ENCODE data around the gene SUSD1.
"Not testable (repeated sequence)": the region's sequence is repeated elsewhere in the genome, so short reads cannot be mapped to it uniquely, and the experiment has no call there.

SUSD1 gene

DNA sequence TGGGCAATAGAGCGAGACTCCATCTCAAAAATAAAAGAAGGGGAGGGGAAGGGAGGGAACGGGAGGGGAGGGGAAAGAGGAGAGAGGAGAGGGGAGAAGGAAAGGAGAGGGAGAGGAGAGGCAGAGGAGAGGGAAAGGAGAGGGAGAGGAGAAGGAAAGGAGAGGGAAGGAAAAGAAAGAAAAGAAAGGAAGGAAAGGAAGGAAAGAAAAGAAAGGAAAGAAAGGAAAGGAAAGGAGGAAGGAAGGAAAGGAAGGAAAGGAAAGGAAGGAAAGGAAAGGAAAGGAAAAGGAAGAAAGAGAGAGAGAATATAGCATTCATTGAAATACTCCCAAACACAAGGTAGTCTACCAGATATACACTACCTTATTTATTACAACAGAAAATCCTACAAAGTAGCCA, 44.8 kb downstream of the SUSD1 start:
- no peak for DNase-seq (ENCODE audit: low read depth in 2 of 2)

DNA sequence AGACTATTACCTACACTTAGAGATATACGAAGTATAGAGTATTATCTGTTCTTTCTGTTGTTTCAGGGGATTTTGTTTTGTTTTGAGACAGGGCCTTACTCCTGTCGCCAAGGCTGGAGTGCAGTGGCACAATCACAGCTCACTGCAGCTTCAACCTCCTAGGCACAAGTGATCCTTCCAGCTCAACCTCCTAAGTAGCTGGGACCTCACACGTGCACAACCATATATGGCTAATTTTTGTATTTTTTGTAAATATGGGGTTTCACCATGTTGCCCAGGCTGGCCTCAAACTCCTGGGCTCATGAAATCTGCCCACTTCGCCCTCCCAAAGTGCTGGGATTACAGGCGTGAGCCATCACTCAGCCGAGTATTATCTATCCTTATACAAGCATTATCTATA, 45.9 kb downstream of the SUSD1 start:
- no peak for DNase-seq (ENCODE audit: low read depth in 2 of 2)

DNA sequence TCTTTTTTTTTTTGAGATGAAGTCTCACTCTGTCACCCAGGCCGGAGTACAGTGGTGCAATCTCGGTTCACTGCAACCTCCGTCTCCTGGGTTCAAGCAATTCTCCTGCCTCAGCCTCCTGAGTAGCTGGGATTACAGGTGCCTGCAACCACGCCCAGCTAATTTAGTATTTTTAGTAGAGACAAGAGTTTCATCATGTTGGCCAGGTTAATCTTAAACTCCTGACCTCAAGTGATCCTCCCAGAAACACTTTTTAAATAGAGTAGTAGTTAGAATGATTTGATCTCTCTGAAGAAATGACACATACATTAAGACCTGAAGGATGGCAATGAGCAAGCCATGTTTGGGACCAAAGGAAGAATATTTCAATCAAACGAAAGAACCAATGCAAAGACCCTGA, 46.7 kb downstream of the SUSD1 start:
- not testable (repeated sequence) for DNase-seq (ENCODE audit: low read depth in 2 of 2)

DNA sequence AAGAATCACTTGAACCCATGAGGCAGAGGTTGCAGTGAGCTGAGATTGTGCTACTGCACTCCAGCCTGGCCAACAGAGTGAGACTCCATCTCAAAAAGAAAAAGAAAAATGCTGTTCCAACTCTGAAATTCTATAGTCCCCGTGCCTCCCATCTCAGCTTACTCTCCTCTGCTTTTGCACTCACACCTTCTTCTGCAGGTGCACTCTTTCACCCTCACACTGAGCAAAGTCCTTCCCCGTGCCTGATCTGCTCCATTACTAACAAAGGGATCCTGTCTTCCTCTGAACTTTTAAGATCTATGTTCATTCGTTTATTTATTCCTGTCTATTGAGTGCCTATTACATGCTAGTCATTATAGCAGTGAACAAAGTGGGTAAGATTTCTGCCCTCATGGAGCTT, 47.8 kb downstream of the SUSD1 start:
- DNase-seq (ENCODE audit: low read depth in 2 of 2), result no peak

DNA sequence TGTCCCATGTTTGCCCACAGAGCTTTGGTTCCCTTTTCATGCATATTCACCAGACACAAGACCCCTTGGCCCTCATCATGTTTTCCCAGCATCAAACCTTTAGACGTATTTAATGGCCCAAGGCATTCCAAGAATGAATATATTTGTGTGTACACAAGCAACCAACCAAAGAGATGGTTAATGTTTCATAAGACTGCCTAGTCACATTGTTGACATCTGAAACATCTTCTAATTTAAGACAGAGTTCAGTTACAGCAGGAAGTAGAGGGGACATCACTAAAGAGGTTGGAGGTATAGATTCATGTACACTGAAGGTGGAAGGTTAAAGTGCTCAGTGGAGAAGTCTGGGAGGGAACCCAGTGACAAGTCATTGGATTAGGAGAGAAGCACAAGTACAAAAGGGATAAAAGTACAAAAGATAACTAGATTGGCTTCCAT, 49.1 kb downstream of the SUSD1 start:
- DNase-seq (ENCODE audit: low read depth in 2 of 2), result no peak

DNA sequence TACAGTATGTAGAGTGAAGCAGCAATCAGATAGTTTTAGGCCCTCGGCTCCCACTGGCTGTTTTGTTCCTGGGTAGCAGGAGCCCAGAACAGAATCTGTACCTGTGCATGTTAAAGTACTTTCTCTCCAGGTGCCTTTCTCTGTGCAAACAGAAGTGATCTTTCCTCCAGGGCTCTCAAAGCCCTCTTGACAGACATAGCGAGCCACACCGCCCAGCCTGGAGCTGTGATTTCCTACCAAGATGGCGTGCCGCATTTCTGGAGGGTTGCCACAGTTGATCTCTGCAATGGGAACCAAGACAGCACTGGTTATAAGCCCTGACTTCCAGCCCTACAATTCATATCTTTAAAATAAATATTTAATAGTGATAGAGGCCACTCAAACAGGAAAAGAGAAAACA, 50.9 kb downstream of the SUSD1 start:
- no peak for DNase-seq (ENCODE audit: low read depth in 2 of 2)

DNA sequence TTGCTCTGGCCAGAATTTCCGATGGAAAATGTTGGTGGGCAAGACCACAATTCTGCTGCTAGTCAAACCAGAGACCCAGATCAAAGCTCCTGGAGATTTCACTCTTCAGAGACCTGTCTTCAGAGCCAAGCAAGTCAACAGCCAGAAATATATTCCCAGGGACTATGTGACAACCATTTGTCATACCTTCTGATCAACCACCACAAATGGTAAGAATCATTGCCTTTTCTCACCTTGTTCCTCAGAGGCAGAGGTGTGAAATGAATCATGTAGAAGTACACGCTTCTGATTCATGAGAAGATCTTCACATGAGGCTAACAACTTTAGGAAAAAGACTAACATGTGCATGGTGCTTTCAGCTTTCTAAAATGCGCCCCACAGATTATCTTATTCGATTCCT, 53.5 kb downstream of the SUSD1 start:
- no peak for DNase-seq (ENCODE audit: low read depth in 2 of 2)

DNA sequence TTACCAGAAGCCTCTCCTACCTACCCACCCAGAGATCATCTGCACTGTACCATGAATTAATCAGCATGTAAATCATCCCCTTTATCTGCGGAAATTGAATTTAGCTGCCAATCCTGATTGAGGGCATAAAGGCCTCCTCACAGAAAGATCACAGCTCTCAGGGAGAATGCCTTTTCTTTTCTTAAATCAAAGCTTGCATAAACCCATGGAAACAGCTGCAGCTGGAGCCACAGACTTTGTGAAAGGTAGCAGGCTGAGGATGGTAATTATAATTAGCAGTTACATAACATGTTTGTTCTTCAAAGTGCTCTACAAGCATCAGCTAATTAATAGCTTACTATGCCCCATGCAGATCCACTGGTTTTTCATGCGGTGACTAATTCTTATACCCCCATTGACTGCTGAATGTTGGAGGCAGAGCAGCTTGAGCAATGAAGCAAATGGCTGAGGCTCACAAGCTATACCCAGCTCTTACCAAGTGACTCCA, 54.6 kb downstream of the SUSD1 start:
- no peak for DNase-seq (ENCODE audit: low read depth in 2 of 2)

DNA sequence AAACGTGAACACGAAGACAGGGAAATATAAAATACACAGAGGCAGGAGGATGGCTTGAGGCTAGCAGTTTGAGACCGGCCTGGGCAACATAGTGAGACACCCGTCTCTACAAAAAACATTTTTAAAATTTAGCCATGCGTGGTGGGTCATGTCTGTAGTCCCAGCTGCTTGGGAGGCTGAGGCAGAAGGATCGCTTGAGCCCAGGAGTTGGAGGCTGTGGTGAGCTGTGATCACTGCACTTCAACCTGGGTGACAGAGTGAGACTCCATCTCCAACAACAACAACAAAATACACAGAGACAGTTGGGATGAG, 55.1 kb downstream of the SUSD1 start:
- DNase-seq (ENCODE audit: low read depth in 2 of 2), result no peak

DNA sequence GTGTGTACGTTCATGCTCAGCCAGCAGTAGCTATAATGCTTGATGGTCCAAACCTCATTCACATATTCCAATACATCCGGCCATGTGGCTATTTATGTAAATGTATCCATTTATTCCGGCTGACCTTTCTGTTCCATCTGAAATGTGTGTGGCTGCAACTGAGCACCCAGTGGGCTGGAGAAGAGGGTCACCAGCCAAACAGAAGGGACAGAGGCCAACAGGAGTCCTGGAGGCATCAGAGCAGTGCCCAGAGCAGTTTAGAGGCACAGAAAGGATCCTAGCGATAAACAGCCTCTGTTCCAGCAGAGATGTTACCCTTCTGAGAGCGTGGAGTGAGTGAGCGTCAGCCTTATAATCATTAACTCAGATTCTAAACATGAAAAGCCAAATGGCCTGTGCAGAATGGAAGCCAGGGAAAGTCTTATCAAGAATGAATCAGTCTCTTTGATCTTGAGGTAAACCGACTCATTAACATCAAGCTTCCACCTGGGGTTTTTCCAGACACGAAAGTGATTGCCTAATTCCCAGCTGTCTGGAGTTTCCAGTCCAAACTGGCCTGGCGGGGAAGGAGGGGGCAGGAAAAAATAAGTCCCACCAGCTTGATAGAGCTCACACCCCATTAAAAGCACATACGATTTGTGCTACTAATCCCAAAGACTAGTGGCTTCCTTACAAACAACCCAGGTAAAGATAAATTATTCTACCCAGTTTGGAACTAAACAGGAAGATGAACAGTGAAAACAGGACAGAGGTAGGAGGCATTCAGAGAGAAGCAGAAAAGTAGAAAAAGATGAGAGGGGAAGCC, 55.7 kb downstream of the SUSD1 start:
- no peak for DNase-seq (ENCODE audit: low read depth in 2 of 2)

DNA sequence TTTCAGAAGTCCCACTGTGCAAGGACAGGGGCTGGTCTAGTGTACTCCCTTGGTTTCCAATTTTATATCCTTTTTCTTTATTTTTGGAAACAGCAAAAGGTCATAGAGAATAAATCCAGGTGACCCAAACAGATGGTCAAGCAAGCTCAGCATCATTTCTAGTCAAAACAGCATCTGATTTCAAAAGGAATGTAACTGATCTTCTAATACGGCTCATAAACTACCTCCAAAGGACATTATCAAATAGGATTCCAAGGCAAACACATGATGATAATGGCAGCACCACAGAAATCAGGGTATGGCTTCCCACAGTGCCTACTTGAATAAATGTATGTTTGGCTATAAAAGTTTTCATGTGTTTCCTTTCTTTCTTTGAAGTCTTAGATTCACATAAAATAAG, 57.1 kb downstream of the SUSD1 start:
- no peak for DNase-seq (ENCODE audit: low read depth in 2 of 2)

DNA sequence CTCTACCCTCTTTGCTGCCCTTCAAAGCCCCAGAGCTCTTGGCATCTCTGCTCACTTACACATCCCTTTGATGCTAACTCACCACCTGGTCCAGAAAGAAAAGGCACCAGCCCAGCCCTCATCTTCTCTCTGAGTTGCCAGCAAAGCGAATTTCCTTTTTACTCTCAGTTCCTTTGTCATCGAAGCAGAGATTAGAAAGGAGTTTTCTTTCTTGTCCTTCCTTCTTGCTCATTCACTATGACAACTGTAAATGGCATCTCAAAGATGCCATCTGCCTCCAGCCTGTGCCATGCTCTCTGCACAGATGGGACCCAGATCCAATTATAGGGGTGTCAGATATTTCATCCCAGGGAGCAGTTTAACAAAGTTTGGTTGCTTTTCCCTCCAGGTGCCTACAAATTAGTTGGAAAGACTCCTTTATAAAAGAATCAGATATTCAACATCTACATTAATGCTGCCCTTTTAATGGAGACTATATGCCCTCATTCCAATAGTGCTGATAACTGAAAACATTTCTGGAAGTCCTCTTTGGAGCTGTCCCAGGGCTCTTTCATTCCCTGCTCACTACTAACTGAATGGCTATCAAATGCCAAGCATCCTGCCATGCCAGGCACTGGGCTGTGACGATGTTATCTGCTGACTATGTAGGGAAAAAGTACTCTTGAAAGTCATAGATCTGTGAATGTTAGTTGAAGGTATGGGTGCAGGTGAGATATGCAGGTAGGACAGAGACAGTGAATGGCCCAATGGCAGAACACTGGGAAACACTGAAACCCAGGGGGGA, 58.9 kb downstream of the SUSD1 start:
- DNase-seq (ENCODE audit: low read depth in 2 of 2), result no peak

DNA sequence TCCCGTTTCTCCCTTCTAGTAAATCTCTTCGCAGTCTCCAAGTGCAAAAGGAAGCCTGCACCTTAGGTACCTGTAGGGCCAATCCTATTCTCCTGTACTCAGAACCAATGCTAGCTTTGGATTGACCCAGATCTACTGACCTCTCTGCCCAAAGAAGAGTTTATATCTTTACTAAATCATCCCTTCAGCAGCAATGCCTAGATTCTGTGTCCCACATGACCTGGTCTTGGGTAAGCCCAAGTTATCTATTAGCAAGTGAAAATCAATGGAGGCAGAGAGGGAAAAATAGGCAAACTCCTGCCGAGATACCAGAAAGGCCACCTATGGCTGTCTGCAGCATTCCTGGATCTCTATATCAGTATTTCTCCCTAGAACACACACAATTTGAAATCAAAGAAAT, 60.0 kb downstream of the SUSD1 start:
- DNase-seq (ENCODE audit: low read depth in 2 of 2), result no peak

DNA sequence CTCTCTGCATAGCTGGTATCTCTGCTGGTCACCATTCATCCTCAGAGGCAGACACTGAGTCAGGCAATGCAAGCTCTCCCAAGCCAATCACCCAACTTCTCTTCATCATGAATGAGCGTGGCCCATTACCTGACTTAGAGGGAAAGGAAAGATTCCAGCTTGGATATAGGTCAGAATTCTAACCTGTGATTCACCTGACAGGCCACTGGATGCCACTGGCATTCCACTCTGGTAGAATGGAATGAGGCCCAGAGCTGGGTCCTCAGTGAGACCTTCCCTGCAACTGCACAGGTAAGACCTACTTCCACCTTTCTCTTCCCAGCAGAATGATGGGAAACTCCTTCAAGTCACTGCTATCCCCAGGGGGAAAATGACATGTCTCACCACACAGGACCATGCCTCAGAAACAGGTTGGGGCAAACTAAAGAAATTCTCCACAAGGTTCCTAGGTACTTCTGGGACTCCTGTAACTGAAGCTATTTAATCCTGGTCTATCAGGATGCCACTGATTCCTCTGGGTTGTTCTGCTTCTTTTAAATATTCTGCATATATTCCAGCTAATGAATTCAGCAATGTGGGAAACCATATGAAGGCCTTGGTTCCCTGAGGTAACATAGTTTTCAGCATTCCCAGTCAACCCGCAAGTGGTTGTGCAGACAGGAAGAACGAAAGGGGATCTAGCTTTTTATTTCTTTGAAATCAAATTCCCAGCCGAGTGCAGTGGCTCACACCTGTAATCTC, 62.0 kb downstream of the SUSD1 start:
- no peak for DNase-seq (ENCODE audit: low read depth in 2 of 2)

DNA sequence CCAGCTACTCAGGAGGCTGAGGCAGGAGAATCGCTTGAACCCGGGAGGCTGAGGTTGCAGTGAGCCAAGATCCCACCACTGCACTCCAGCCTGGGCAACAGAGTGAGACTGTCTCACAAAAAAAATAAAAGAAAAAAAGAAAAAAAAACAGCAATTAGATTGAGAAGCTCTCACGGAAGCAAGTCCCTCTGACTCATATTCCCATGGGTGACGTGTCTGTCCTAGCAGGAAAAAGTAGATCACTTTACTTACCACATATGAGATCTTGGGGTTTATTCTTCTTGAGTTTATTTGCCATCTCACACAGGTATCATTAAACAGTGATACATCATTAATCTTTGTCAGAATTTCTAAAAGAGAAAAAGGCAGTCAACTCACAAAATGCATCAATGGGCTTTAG, 62.6 kb downstream of the SUSD1 start:
- no peak for DNase-seq (ENCODE audit: low read depth in 2 of 2)

DNA sequence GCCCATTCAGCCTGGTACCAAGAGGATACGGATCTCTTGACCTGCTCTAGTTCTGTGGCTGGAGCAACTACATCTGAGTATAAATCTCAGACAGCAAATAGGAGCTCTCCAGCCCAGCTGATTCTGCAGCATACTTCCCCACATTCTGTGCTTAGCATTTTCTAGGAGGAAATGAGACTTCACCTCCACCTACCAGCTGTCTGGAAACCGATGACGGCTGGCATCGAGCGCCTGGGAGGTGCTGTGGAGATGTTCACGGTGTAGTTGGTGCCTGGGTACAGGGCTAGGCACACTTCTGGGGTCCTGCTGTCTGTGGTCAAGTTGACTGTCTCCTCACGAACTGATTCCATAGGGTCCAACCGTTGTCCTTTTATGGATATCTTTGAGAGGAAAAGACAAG, 63.6 kb downstream of the SUSD1 start:
- DNase-seq (ENCODE audit: low read depth in 2 of 2), result no peak

DNA sequence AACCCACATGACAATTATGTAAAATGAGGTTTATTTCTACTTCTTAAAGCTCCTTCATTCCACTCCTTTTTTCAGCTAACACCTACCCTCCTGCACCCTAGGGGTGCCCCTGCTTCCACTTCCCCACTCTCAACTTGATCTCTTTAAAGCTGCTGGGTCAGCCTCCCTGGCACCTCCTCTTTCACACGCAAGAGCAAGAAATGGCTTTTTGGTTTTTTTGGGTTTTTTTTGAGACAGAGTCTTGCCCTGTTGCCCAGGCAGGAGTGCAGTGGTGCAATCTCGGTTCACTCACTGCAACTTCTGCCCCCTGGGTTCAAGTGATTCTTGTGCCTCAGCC, 64.4 kb downstream of the SUSD1 start:
- no peak for DNase-seq (ENCODE audit: low read depth in 2 of 2)

DNA sequence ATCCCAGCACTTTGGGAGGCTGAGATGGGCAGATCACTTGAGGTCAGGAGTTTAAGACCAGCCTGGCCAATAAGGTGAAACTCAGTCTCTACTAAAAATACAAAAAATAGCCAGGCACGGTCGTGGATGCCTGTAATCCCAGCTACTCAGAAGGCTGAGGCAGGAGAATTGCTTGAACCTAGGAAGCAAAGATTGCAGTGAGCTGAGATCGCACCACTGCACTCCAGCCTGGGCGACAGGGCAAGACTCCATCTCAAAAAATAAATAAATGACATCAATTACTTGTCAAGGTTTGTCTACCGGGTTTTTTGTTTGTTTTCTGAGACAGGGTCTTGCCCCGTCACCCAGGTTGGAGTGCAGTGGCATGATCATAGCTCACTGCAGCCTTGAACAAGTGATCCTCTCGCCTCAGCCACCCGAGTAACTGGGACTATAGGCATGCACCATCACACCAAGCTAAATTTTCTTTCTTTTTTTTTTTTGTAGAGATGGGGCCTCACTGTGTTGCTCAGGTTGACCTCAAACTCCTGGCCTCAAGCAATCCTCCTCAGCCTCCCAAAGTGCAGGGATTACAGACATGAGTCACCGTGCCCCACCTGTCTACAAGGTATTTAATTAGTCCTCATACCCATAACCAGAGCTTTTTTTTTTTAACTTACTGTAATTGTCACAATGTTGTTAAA, 64.9 kb downstream of the SUSD1 start:
- no peak for DNase-seq (ENCODE audit: low read depth in 2 of 2)

DNA sequence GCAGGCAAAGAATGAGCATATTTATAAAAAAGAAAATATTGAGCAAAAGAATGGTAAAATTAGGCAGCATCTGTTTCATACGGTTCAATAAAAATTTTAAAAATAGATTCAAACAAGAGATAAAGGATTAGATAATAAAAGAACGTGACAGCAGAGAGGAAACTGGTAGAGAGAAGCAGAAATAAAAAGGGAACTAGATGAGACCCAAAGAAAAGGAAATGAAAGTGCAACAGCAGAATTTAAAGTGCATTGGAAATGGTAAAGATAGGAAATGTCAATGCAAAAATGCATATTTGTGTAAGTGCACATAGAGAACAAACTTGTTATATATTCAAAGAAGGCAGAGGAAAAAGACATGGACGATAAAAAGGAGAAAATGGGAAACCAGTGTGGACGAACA, 70.2 kb downstream of the SUSD1 start:
- no peak for DNase-seq (ENCODE audit: low read depth in 2 of 2)

DNA sequence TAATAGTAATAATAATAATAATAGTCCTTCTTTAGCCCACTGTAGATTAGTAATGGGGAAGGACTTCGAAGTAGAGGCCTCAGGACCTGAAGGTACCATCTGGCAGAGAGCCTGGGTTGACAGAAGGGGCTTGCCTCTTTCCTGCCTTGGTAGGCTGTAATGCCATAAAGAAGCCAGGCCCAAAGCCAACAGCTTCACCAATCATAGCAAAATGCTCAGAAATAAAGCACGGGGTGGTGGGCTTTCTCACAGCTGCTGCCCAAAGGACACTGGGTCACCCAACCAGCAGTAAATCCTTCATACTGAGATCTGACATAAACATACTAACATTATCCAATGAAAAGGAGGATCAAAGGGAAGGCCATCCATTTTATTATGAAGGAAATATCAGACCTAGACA, 70.7 kb downstream of the SUSD1 start:
- no peak for DNase-seq (ENCODE audit: low read depth in 2 of 2)

DNA sequence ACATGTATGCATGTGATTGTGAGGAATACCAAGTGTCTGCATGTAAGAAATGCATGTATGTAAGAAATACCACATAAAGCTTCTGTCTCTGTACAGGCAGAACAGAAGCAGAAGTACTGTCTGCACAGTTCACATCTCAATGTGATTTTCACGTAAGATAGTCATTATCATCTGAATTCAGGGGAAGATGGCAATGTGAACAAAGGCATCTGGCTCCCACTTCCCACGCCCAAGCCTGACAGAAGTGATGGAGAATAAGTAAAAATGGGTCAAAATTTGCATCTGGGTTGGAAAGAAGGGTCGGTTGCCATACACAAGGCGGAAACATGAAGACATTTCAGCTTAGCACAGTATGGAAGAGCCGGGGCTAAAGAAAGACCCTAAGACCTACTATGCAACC, 71.7 kb downstream of the SUSD1 start:
- no peak for DNase-seq (ENCODE audit: low read depth in 2 of 2)

All from stimulated activated CD4-positive, alpha-beta T cell treated with anti-CD3 and anti-CD28 coated beads, Interleukin-1b, Interleukin-23, amount 100 ng/mL, for 1 hour (primary cell).